ENCODE measurements around the gene FOXRED1. TPM values are rescaled to one million over a fixed set of nuclear protein-coding genes. Genes with fewer than 3 reads are reported as not detected.

The FOXRED1 gene
- total and polyA plus RNA-seq, 9 of the 15 experiments (the other 6 are each of a cell fraction or from before 2014, with no cell fraction given): 14.1 to 94.4 (median 53.1) TPM

- CTCF ChIA-PET (ENCODE audit: low intra/inter-chr PET ratio): interaction anchor here (1.4 to 3.6 kb wide), 4 partner anchors 49 to 170 kb away, joined by 5 to 27 read pairs (median 10); no protein-coding TSS in a partner anchor
- FAIRE-seq (no peak), ATAC-seq (no peak), DNase-seq (ENCODE audit: extremely low read depth in 1 of 4, low spot score in 3 of 4) (no peak)
- BruUV-seq (replicated peaks): no TSS peak
- Histone ChIP-seq H3K9me3 (replicated peaks; ENCODE audit: control insufficient read depth, insufficient read depth, low read depth, low read length) (no peaks in the 10 kb centered on the region), H3K27ac (ENCODE audit: extremely low read depth, low read depth, low read length) (no peak overlapping the region), H3K9ac (ENCODE audit: insufficient read depth in 1 of 2, low read depth in 2 of 2, low read length in 2 of 2) (no peak overlapping the region), H3K36me3 (ENCODE audit: control insufficient read depth, insufficient read depth, low read length) (peaks cover 8% of the 10 kb centered on the region; the same call in 2 of the 3 replicates), H3K4me1 (replicated peaks in 1 of 2; ENCODE audit: control insufficient read depth in 2 of 2, insufficient read depth in 2 of 2, low read length in 2 of 2) (no peaks in the 10 kb centered on the region), H3K9me1 (ENCODE audit: control insufficient read depth, insufficient read depth, low read length) (no peaks in the 10 kb centered on the region), H2AFZ (ENCODE audit: low read depth, low read length) (no peak overlapping the region), H3K4me3 (no peak overlapping the region), H4K20me1 (replicated peaks; ENCODE audit: control insufficient read depth, insufficient read depth, low read length) (no peaks in the 10 kb centered on the region; the same call in 1 of the 2 replicates), H3K27me3 (ENCODE audit: control insufficient read depth in 2 of 2, insufficient read depth in 2 of 2, low read length in 2 of 2) (no peaks in the 10 kb centered on the region; a peak in 1 of 5 replicates), H3K79me2 (ENCODE audit: control insufficient read depth, insufficient read depth, low read length) (no peaks in the 10 kb centered on the region), H3K4me2 (ENCODE audit: insufficient read depth, low read length) (no peak overlapping the region)
- intact Hi-C loops (cut with micrococcal nuclease) (loop anchor here (1.0 to 5.0 kb wide), 5 partner anchors 45 to 169 kb away; no protein-coding TSS in a partner anchor), in situ Hi-C loops (cut with MboI) (loop anchor here (25.0 kb wide), 2 partner anchors 101 to 676 kb away; no protein-coding TSS in a partner anchor)
- POLR2A ChIA-PET: interaction anchor here (0.6 to 1.1 kb wide), 4 partner anchors 11 to 170 kb away, joined by 3 read pairs; no protein-coding TSS in a partner anchor
- TF ChIP-seq KAT7 (CRISPR knock-in tag; IDR thresholded peaks at IDR 0.05; ENCODE audit: borderline replicate concordance): no peak
- TF ChIP-seq, protein P1, sequence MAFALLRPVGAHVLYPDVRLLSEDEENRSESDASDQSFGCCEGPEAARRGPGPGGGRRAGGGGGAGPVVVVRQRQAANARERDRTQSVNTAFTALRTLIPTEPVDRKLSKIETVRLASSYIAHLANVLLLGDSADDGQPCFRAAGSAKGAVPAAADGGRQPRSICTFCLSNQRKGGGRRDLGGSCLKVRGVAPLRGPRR (CRISPR knock-in tag; IDR thresholded peaks at IDR 0.05): no peak
- TF ChIP-seq NR1H2 (CRISPR knock-in tag; IDR thresholded peaks at IDR 0.05): no peak
- no peak for TF ChIP-seq PURB (CRISPR knock-in tag; IDR thresholded peaks at IDR 0.05; ENCODE audit: low read depth)
- TF ChIP-seq NFE2L1 (tag; IDR thresholded peaks at IDR 0.05; ENCODE audit: borderline replicate concordance, low read depth): no peak
- no peak for TF ChIP-seq THAP12 (CRISPR knock-in tag; IDR thresholded peaks at IDR 0.05)
- no peak for TF ChIP-seq XRCC3 (IDR thresholded peaks at IDR 0.05)
- TF ChIP-seq ZKSCAN1 (IDR thresholded peaks at IDR 0.05; ENCODE audit: low read depth, low read length): no peak
- no peak for TF ChIP-seq SMAD2 (IDR thresholded peaks at IDR 0.05; ENCODE audit: low read depth, low read length)
- TF ChIP-seq GATAD2A (IDR thresholded peaks at IDR 0.05): no peak
- TF ChIP-seq NCOR1 (IDR thresholded peaks at IDR 0.05): no peak
- TF ChIP-seq SIX5 (IDR thresholded peaks at IDR 0.05; ENCODE audit: borderline replicate concordance in 1 of 2, insufficient read depth in 1 of 2, low read depth in 1 of 2, low read length in 2 of 2): no peak
- TF ChIP-seq U2AF1 (optimal IDR thresholded peaks at IDR 0.05; ENCODE audit: low read depth, low read length): no peak
- no peak for TF ChIP-seq PHF8 (IDR thresholded peaks at IDR 0.05; ENCODE audit: borderline replicate concordance, low read length)
- no peak for TF ChIP-seq ZNF785 (CRISPR knock-in tag; IDR thresholded peaks at IDR 0.05)
- TF ChIP-seq ZNF444 (CRISPR knock-in tag; IDR thresholded peaks at IDR 0.05): no peak
- TF ChIP-seq NR0B1 (IDR thresholded peaks at IDR 0.05; ENCODE audit: partially characterized antibody): no peak
- WGBS (ENCODE audit: insufficient coverage, low coverage, missing lambda C conversion rate): 81% methylated on average over 4 of the region's 6 CpGs
Observed at GRCh38 chr11:126310992-126311310, 42.0 kb downstream of the FOXRED1 start.

Measured in K562 (cell line).